GM18508 (cell line): ENCODE results near the gene GDAP1L1.
"Not testable (repeated sequence)": the region's sequence is repeated elsewhere in the genome, so short reads cannot be mapped to it uniquely, and the experiment has no call there.

Experiments used
- ATAC-seq: cut with Tn5 transposase; IDR thresholded peaks from one replicate; pipeline ENCODE4 v1.9.1; 2021; ENCODE audit warnings: moderate number of reproducible peaks; ENCODE audit not compliant: insufficient read depth, unreplicated experiment

GDAP1L1 gene

GRCh38 chr20:44299011-44299535 lies 52.0 kb downstream of the GDAP1L1 start:
- not testable (repeated sequence) for ATAC-seq

DNA sequence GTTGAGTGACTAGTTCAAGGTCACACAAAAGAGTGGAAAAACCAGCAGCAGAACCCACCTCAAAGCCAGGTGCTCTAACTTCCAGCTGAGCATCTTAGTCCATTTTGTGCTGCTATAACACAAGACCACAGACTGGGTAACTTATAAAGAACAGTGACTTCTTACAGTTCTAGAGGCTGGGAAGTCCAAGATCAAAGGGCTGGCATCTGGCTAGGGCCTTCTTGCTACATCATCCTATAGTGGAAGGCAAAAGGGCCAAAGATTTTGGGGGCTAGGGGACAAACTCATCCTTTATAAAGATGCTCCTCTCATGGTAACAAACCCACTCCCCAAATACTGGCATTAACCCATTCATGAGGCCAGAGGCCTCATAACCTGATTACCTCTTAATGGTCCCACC lies 54.2 kb downstream of the GDAP1L1 start:
- no peak for ATAC-seq

DNA sequence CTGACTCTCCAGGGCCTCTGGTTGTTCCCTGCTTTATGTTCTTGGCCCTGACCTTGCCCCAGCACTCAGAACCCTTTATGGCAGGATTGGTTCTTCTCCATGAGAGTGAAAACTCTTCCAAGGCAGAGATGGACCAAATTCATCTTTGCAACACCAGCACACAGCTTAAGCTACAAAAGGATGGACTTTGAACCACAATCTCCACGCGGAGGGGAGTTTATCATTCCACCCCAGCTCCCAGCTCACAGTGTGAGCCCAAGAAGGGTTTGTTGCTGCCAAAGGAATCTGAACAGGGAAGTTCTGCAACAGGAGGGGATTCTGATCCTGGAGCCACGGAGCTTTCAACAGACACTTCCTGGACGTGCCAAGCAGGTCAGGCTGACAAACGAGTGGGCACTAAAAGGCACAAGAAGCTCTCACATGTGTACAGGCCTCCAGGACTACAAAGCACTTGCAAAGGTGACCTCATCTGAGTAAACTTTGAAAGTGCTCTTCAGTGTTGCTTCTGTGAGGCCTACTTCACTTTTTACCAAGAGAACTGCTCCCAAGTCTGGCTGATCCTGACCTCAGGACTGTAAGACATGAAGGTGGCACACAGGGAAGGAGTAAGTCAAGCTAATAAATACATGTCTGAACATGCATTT lies 55.0 kb downstream of the GDAP1L1 start:
- no peak for ATAC-seq

- ATAC-seq: no peak
Observed at GRCh38 chr20:44302736-44303135, 55.6 kb downstream of the GDAP1L1 start.

DNA sequence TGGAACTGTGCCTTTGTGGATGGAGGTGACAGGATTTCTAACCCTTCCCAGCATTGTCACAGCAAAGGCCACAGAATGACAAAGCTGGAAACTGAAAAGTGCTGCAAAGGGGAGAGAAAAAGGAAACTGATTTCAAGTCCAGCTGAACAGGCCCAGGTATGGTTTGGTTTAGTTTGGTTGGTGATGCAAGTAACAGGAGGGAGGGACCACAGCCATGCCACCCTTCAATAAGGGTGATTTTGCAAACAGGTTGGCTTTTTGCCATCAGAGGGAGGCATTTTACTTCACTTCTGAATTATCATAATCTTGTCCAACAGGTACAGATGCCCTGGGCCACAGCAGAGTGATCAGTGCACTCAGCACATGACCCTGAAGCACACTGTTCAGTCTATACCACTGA lies 57.3 kb downstream of the GDAP1L1 start:
- no peak for ATAC-seq

- no peak for ATAC-seq
Observed at GRCh38 chr20:44306927-44307326, 59.8 kb downstream of the GDAP1L1 start.

DNA sequence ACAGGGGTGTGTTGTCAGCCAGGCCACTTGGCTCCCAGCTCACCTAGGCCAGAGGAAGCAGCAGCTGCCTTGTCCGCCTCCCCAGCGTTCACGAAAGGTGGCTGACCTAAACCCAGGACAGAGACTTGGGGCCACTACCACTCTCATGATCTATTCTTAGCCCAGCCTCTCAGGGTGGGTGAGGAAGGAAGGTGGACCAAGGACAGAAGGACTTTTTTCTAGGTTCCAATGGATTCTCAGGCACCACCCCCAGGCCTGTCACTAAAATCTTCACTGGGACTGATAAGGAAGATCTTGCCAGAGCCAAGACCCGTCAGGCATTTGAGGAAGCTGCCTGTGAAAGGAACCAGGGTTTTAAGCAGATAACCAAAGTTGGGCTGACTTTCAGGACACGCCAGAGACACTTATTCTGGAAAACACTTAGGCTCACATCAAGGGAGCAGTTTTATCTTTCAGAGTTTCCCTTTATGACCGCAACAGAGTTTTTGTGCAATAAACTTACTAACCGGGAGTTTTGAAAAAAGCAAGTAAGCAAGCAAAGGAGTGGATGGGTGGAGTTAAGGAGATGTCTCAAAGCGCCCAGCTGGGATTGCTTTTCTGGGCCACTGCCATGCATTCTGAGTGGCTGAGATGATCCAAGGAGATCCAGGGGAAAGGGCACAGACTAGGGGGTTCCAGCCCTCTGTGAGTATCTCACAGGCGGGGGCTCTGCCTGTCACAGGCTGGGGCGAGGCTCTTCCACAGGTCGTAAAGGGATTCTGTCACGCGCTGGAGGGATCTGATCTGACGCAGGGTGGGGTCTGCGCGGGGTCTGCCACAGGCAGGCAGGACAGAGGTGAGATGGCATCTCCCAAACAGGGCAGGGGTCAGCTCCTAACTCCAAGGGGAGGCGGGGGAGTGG lies 62.9 kb downstream of the GDAP1L1 start:
- no peak for ATAC-seq

- peak; percentile 66 for ATAC-seq
Observed at GRCh38 chr20:44310664-44311639, 63.8 kb downstream of the GDAP1L1 start, which contains the start of gene FITM2. FITM2 (minus strand) TSS chr20:44311202; CDS start chr20:44311148, 54 bp downstream.

DNA sequence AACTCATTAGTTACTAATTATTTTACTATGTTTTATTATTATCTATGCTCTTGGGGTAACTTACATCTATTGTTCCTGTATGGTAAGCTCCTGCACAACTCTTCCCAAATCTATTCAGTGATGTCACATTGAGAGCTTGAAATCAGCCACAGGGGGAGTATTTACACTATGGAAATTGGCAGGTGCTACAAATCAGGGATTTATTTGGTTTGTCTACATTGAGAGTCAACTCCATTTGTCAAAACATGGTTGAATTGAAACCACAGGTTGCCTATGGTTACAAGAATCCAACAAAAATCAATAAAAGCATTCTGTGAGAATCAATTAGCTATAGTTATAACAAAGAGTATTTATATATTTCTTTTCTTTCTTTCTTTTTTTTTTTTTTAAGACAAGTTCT lies 67.8 kb downstream of the GDAP1L1 start:
- ATAC-seq: no peak

- ATAC-seq: no peak
Observed at GRCh38 chr20:44319839-44320422, 72.8 kb downstream of the GDAP1L1 start.

DNA sequence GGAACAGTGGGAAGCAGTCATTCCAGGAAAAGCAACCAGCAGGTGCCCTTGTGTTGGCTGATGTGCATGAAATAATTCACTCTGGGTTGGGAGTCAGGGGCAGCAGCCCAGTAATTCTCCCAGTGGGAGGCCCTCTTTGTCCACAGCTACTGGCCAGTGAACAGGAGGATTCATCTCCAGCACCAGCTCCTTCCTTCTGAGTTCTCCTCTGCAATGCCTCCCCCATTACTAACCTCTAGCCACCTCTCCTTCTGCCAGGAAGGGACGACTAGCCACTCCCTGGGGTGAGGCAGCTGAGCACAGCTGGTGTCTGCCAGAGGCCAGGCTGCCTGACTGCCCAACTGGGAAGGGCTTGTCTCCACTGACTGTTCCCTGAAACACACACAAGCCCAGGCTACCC lies 77.2 kb downstream of the GDAP1L1 start:
- no peak for ATAC-seq

GRCh38 chr20:44326391-44327159 lies 79.5 kb downstream of the GDAP1L1 start:
- no peak for ATAC-seq

GRCh38 chr20:44327748-44328147 lies 80.6 kb downstream of the GDAP1L1 start:
- not testable (repeated sequence) for ATAC-seq

DNA sequence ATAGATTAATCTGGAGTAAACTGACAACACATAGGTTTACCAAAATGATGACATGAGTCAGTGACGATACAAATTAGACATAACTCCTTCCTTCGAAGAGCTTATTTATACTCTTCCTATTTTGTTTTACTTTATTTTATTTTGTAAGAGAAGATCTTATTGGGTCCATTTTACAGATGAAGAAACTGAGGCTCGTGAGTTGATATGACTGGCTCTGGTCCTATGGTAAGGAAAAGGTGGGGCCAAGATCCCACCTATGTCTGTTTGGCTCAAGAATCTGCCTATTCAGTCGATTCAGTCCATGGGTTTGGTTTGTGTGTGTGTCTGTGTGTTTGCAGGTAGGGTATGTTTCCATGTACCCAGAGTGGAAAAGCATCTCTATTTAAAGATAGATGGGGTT lies 81.3 kb downstream of the GDAP1L1 start:
- ATAC-seq: no peak
